Measurements from ENCODE around the gene AGAP1.

GRCh38 chr2:235600406-235600805, 106.6 kb downstream of the AGAP1 start:
- no peak for TF ChIP-seq POLR2A (IDR thresholded peaks at IDR 0.05)
- no peak for TF ChIP-seq CTCF (IDR thresholded peaks at IDR 0.05)

Data from uterus (tissue), 2 donors.